ENCODE data around the gene RAVER2.

GRCh38 chr1:64809309-64809708 is 64.4 kb downstream of the RAVER2 start:
- TF ChIP-seq CTCF (IDR thresholded peaks at IDR 0.05; ENCODE audit: insufficient read depth, low read length), result no peak
- TF ChIP-seq POLR2AphosphoS5 (IDR thresholded peaks at IDR 0.05; ENCODE audit: low read depth), result no peak
- TF ChIP-seq SPI1 (IDR thresholded peaks at IDR 0.05; ENCODE audit: borderline replicate concordance, low read depth), result no peak
- TF ChIP-seq GABPA (IDR thresholded peaks at IDR 0.05; ENCODE audit: low read depth), result no peak
- no peak for TF ChIP-seq REST (IDR thresholded peaks at IDR 0.05; ENCODE audit: insufficient replicate concordance, low read depth)

Measured in HL-60 (cell line).